GM20000 (cell line): ENCODE results near the gene LRRC73.
"Not testable (repeated sequence)": the region's sequence is repeated elsewhere in the genome, so short reads cannot be mapped to it uniquely, and the experiment has no call there.

Experiments
- DNase-seq: peaks from one replicate; pipeline ENCODE4 v3.0.0; 2012; ENCODE audit warnings: low spot score
- CTCF ChIP-seq: IDR thresholded peaks from 2 replicates; pipeline ENCODE4 v1.5.1; 2012; ENCODE audit warnings: mild to moderate bottlenecking, control low read depth; ENCODE audit errors: extremely low read depth, missing control alignments

The LRRC73 gene

GRCh38 chr6:43500921-43501320, 9.2 kb downstream of the LRRC73 start:
- DNase-seq = no peak
- TF ChIP-seq CTCF = no peak

GRCh38 chr6:43499028-43499815, 10.9 kb downstream of the LRRC73 start:
- DNase-seq = no peak
- no peak for TF ChIP-seq CTCF

GRCh38 chr6:43498291-43498690, 11.9 kb downstream of the LRRC73 start:
- not testable (repeated sequence) for DNase-seq

- DNase-seq = no peak
- TF ChIP-seq CTCF = no peak
Measured at GRCh38 chr6:43497689-43498088, 12.5 kb downstream of the LRRC73 start.

- no peak for TF ChIP-seq CTCF
- DNase-seq = no peak
Measured at GRCh38 chr6:43497129-43497396, 13.1 kb downstream of the LRRC73 start.

GRCh38 chr6:43496370-43497128, 13.6 kb downstream of the LRRC73 start:
- peak; percentile 54 for DNase-seq

GRCh38 chr6:43495409-43495941, 14.7 kb downstream of the LRRC73 start:
- peak; percentile 10 for TF ChIP-seq CTCF
- DNase-seq = no peak

More at GRCh38 chr6:43496370-43497128, 13.6 kb downstream of the LRRC73 start:
- TF ChIP-seq CTCF = peak; percentile 50
